Neural cell (in vitro differentiated cells): ENCODE results near the gene MS4A7. TPM values are rescaled to one million over a fixed set of nuclear protein-coding genes. Genes with fewer than 3 reads are reported as not detected.

ENCODE experiments used
- H2AFZ ChIP-seq: fragments of 200-600, 300-800 bp; sonication (generic), shearing (Covaris generic); 2 replicates; pipeline ENCODE4 v1.6.0; 2014; ENCODE audit warnings: low read depth, mild to moderate bottlenecking, antibody characterized with exemption, low read length, moderate library complexity
- H3F3A ChIP-seq: fragments of 200-600 bp; shearing (Covaris generic); 2 replicates; pipeline ENCODE4 v1.6.1; 2016; ENCODE audit warnings: mild to moderate bottlenecking, moderate library complexity, mixed read lengths, antibody characterized with exemption, low read length; ENCODE audit not compliant: insufficient read depth, poor library complexity, severe bottlenecking
- H3K27ac ChIP-seq: fragments of 200-600, 300-800 bp; sonication (generic), shearing (Covaris generic); 2 replicates; pipeline ENCODE4 v1.5.1; 2014; ENCODE audit warnings: mild to moderate bottlenecking, low read length, moderate library complexity
- H3K27me3 ChIP-seq: fragments of 300-800, 200-600 bp; sonication (generic), shearing (Covaris generic); 2 replicates; pipeline ENCODE4 v1.6.0; 2014; ENCODE audit warnings: mild to moderate bottlenecking, low read depth, low read length, moderate library complexity; ENCODE audit not compliant: insufficient read depth
- H3K36me3 ChIP-seq: fragments of 300-800, 200-600 bp; sonication (generic), shearing (Covaris generic); 2 replicates; pipeline ENCODE4 v1.5.1; 2014; ENCODE audit warnings: mild to moderate bottlenecking, antibody characterized with exemption, low read length, moderate library complexity; ENCODE audit not compliant: insufficient read depth
- H3K4me2 ChIP-seq: fragments of 300-800, 200-600 bp; sonication (generic), shearing (Covaris generic); 2 replicates; pipeline ENCODE4 v1.6.0; 2014; ENCODE audit warnings: mild to moderate bottlenecking, low read length
- H3K4me3 ChIP-seq: fragments of 300-800, 200-600 bp; sonication (generic), shearing (Covaris generic); 2 replicates; pipeline ENCODE4 v1.5.1; 2014; ENCODE audit warnings: mild to moderate bottlenecking, low read length, moderate library complexity
- H3K79me2 ChIP-seq: fragments of 200-600 bp; shearing (Covaris generic); replicated peaks from 2 replicates; pipeline ENCODE4 v1.6.0; 2014; ENCODE audit warnings: mild to moderate bottlenecking, low read length, moderate library complexity; ENCODE audit not compliant: insufficient read depth
- H3K9ac ChIP-seq: fragments of 300-800, 200-600 bp; sonication (generic), shearing (Covaris generic); 2 replicates; pipeline ENCODE4 v1.6.1; 2016; ENCODE audit warnings: mild to moderate bottlenecking, low read length, mixed read lengths
- H3K9me2 ChIP-seq: fragments of 200-600 bp; shearing (Covaris generic); 2 replicates; pipeline ENCODE4 v1.6.1; 2016; ENCODE audit warnings: mild to moderate bottlenecking, low read length, mixed read lengths; ENCODE audit not compliant: insufficient read depth
- H3K9me3 ChIP-seq: fragments of 200-600, 300-800 bp; sonication (generic), shearing (Covaris generic); 2 replicates; pipeline ENCODE4 v1.6.1; 2016; ENCODE audit warnings: mild to moderate bottlenecking, mixed run types, low read length, moderate library complexity, mixed read lengths
- H4K20me1 ChIP-seq: fragments of 200-600 bp; shearing (Covaris generic); 2 replicates; pipeline ENCODE4 v1.6.1; 2016; ENCODE audit warnings: mild to moderate bottlenecking, mixed run types; ENCODE audit not compliant: insufficient read depth
- EP300 ChIP-seq: fragments of 450-650 bp; conservative IDR thresholded peaks from 2 replicates; pipeline ENCODE4 v1.6.1; 2014; ENCODE audit warnings: antibody characterized with exemption, mild to moderate bottlenecking, moderate library complexity; ENCODE audit not compliant: poor library complexity, severe bottlenecking
- EZH2 ChIP-seq: fragments of 200-600, 300-800 bp; shearing (Covaris generic), sonication (generic); IDR thresholded peaks from 2 replicates; pipeline ENCODE4 v1.6.1; 2014; ENCODE audit warnings: antibody characterized with exemption, low read length, borderline replicate concordance, mild to moderate bottlenecking; ENCODE audit not compliant: insufficient read depth, poor library complexity, severe bottlenecking
- MXI1 ChIP-seq: fragments of 450-650 bp; conservative IDR thresholded peaks from 2 replicates; pipeline ENCODE4 v1.6.1; 2014; ENCODE audit warnings: antibody characterized with exemption, mild to moderate bottlenecking; ENCODE audit not compliant: poor library complexity, severe bottlenecking
- POLR2AphosphoS5 ChIP-seq: IDR thresholded peaks from 2 replicates; pipeline ENCODE4 v1.6.1; 2012
- RAD21 ChIP-seq: fragments of 450-650 bp; conservative IDR thresholded peaks from 2 replicates; pipeline ENCODE4 v1.6.1; 2014; ENCODE audit warnings: antibody characterized with exemption, mild to moderate bottlenecking, moderate library complexity
- SMC3 ChIP-seq: fragments of 450-650 bp; conservative IDR thresholded peaks from 2 replicates; pipeline ENCODE4 v1.6.1; 2014; ENCODE audit warnings: antibody characterized with exemption, mild to moderate bottlenecking, moderate library complexity; ENCODE audit not compliant: poor library complexity
- TAF1 ChIP-seq: IDR thresholded peaks from 2 replicates; pipeline ENCODE4 v1.6.1; 2012; ENCODE audit warnings: low read depth
- polyA minus RNA-seq: library from RNA; depleted of rRNA, polyadenylated mRNA; stranded (reverse); fragments of >200 nt; gene quantifications from 2 replicates; pipeline ENCODE4 v1.2.3, GENCODE V29; 2014
- polyA plus RNA-seq: library from polyadenylated mRNA; depleted of rRNA; stranded (reverse); fragments of >200 nt; gene quantifications from 2 replicates; pipeline ENCODE4 v1.2.3, GENCODE V29; 2014
- TF ChIP-seq, protein P1 (sequence below): fragments of 450-650 bp; IDR thresholded peaks from 2 replicates; pipeline ENCODE4 v1.5.1; 2014; ENCODE audit warnings: antibody characterized with exemption, mild to moderate bottlenecking, moderate library complexity; ENCODE audit not compliant: poor library complexity, severe bottlenecking
- TF ChIP-seq, protein P2 (sequence below): IDR thresholded peaks from 2 replicates; pipeline ENCODE4 v1.6.1; 2012; ENCODE audit warnings: borderline replicate concordance

Gene MS4A7, protein sequence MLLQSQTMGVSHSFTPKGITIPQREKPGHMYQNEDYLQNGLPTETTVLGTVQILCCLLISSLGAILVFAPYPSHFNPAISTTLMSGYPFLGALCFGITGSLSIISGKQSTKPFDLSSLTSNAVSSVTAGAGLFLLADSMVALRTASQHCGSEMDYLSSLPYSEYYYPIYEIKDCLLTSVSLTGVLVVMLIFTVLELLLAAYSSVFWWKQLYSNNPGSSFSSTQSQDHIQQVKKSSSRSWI
- polyA plus RNA-seq: 0.10 TPM in 1 of 2 replicates, not detected in the other
- polyA minus RNA-seq: not detected in 2 replicates

DNA sequence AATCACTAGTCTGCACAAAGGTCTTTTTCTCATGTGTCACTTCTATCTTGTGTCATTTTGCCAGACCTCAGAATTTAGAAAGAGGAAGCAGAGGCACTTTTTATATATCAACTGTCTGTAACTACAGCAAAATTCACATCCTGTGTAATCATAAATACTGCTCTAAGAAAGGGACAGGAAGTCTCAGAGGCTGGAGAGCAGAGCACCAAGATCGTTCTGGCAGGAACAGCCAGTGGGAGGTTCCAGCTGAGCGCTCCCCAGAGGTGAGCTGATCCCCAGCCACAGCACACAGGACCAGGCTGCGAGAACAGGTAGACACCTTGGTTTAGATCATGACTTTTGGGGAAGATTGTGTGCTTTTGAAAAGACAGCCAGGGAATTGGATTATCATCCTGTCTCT, at the start of gene MS4A7:
MS4A7 (plus strand) TSS at position 179 of the 400 bp plus-strand sequence. CDS start 4,610 bp downstream, outside the sequence.
- no peaks in the 10 kb centered on the region for H3K9me3 ChIP-seq
- H3K4me2 ChIP-seq: no peak within 1 kb of the TSS
- H3K27ac ChIP-seq: no peak within 1 kb of the TSS
- H4K20me1 ChIP-seq: no peaks in the 10 kb centered on the region
- H3K4me3 ChIP-seq: no peak within 1 kb of the TSS
- H3F3A ChIP-seq: no peaks in the 10 kb centered on the region
- no peak within 1 kb of the TSS for H2AFZ ChIP-seq
- H3K9ac ChIP-seq: no peak within 1 kb of the TSS
- H3K79me2 ChIP-seq: no peaks in the 10 kb centered on the region
- H3K9me2 ChIP-seq: no peaks in the 10 kb centered on the region
- TF ChIP-seq, protein P1, sequence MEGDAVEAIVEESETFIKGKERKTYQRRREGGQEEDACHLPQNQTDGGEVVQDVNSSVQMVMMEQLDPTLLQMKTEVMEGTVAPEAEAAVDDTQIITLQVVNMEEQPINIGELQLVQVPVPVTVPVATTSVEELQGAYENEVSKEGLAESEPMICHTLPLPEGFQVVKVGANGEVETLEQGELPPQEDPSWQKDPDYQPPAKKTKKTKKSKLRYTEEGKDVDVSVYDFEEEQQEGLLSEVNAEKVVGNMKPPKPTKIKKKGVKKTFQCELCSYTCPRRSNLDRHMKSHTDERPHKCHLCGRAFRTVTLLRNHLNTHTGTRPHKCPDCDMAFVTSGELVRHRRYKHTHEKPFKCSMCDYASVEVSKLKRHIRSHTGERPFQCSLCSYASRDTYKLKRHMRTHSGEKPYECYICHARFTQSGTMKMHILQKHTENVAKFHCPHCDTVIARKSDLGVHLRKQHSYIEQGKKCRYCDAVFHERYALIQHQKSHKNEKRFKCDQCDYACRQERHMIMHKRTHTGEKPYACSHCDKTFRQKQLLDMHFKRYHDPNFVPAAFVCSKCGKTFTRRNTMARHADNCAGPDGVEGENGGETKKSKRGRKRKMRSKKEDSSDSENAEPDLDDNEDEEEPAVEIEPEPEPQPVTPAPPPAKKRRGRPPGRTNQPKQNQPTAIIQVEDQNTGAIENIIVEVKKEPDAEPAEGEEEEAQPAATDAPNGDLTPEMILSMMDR: no peak
- TF ChIP-seq EZH2 (no peak), EP300 (no peak), TAF1 (no peak), RAD21 (no peak), MXI1 (no peak), SMC3 (no peak), POLR2AphosphoS5 (no peak)
- TF ChIP-seq, protein P2, sequence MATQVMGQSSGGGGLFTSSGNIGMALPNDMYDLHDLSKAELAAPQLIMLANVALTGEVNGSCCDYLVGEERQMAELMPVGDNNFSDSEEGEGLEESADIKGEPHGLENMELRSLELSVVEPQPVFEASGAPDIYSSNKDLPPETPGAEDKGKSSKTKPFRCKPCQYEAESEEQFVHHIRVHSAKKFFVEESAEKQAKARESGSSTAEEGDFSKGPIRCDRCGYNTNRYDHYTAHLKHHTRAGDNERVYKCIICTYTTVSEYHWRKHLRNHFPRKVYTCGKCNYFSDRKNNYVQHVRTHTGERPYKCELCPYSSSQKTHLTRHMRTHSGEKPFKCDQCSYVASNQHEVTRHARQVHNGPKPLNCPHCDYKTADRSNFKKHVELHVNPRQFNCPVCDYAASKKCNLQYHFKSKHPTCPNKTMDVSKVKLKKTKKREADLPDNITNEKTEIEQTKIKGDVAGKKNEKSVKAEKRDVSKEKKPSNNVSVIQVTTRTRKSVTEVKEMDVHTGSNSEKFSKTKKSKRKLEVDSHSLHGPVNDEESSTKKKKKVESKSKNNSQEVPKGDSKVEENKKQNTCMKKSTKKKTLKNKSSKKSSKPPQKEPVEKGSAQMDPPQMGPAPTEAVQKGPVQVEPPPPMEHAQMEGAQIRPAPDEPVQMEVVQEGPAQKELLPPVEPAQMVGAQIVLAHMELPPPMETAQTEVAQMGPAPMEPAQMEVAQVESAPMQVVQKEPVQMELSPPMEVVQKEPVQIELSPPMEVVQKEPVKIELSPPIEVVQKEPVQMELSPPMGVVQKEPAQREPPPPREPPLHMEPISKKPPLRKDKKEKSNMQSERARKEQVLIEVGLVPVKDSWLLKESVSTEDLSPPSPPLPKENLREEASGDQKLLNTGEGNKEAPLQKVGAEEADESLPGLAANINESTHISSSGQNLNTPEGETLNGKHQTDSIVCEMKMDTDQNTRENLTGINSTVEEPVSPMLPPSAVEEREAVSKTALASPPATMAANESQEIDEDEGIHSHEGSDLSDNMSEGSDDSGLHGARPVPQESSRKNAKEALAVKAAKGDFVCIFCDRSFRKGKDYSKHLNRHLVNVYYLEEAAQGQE: no peak
- no peaks in the 10 kb centered on the region for H3K27me3 ChIP-seq
- no peaks in the 10 kb centered on the region for H3K36me3 ChIP-seq

DNA sequence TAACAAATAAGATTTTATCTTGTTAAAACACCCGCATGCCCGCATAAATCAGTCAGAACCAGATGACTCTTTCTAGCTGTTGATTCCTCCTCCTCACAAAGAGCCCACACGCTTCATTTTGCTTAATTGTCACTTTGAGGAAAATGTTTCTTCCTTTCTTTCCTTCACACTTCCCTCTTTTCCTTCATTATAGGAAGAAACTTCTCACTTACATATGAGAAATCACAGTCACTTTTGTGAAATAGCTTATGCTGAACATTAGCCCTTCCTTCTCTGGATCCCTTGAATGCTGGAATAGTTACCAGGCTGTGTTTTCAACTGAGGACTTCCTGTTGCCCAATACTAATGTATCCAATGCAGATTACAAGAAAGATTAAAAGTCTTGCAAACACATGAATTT, 45.5 kb upstream of the MS4A7 start:
- no peaks in the 10 kb centered on the region for H3K79me2 ChIP-seq
- no peak overlapping the region for H2AFZ ChIP-seq
- no peaks in the 10 kb centered on the region for H3K36me3 ChIP-seq
- H3K4me2 ChIP-seq: no peak overlapping the region
- H3K27ac ChIP-seq: no peak overlapping the region
- H3K9me3 ChIP-seq: no peaks in the 10 kb centered on the region
- TF ChIP-seq EZH2 (no peak), EP300 (no peak), SMC3 (no peak), RAD21 (no peak), POLR2AphosphoS5 (no peak), TAF1 (no peak), MXI1 (no peak)
- TF ChIP-seq, protein P2: no peak
- TF ChIP-seq, protein P1: no peak
- H3F3A ChIP-seq: no peaks in the 10 kb centered on the region
- no peaks in the 10 kb centered on the region for H3K9me2 ChIP-seq
- no peaks in the 10 kb centered on the region for H3K27me3 ChIP-seq
- no peak overlapping the region for H3K9ac ChIP-seq
- H3K4me3 ChIP-seq: no peak overlapping the region
- no peaks in the 10 kb centered on the region for H4K20me1 ChIP-seq
